SU-DHL-6 (cell line): ENCODE results near the gene ADAMTS4.
"Not testable (repeated sequence)": the region's sequence is repeated elsewhere in the genome, so short reads cannot be mapped to it uniquely, and the experiment has no call there.

ENCODE experiments used
- H2AFZ ChIP-seq: fragments of 200-600 bp; sonication (generic); 2 replicates; pipeline ENCODE4 v1.6.1; 2014; ENCODE audit warnings: low read depth, mild to moderate bottlenecking, moderate library complexity, mixed read lengths, antibody characterized with exemption, low read length; ENCODE audit not compliant: severe bottlenecking
- H3F3A ChIP-seq: fragments of 200-600 bp; shearing (Covaris generic); 2 replicates; pipeline ENCODE4 v1.6.0; 2016; ENCODE audit warnings: antibody characterized with exemption, mild to moderate bottlenecking; ENCODE audit not compliant: insufficient read depth
- H3K27ac ChIP-seq: fragments of 200-600 bp; sonication (generic); 2 replicates; pipeline ENCODE4 v1.5.1; 2016; ENCODE audit warnings: low read depth, mild to moderate bottlenecking, low read length, moderate library complexity, mixed read lengths
- H3K27me3 ChIP-seq: fragments of 200-600 bp; sonication (generic), shearing (Covaris generic); 2 replicates; pipeline ENCODE4 v1.6.0; 2014; ENCODE audit warnings: mild to moderate bottlenecking, low read length
- H3K36me3 ChIP-seq: fragments of 200-600 bp; sonication (generic); 2 replicates; pipeline ENCODE4 v1.6.1; 2014; ENCODE audit warnings: mild to moderate bottlenecking, low read length, mixed read lengths
- H3K4me2 ChIP-seq: fragments of 300-600, 200-600 bp; shearing (Covaris generic), sonication (generic); 2 replicates; pipeline ENCODE4 v1.6.0; 2014; ENCODE audit warnings: low read length, low read depth, mild to moderate bottlenecking; ENCODE audit not compliant: poor library complexity, severe bottlenecking
- H3K4me3 ChIP-seq: fragments of 200-600 bp; sonication (generic); 2 replicates; pipeline ENCODE4 v1.5.1; 2014; ENCODE audit warnings: antibody characterized with exemption, low read length, mild to moderate bottlenecking, mixed read lengths; ENCODE audit not compliant: insufficient read depth, poor library complexity, severe bottlenecking
- H3K79me2 ChIP-seq: fragments of 200-600 bp; sonication (generic); 2 replicates; pipeline ENCODE4 v1.6.1; 2014; ENCODE audit warnings: mild to moderate bottlenecking, low read length, moderate library complexity; ENCODE audit not compliant: insufficient read depth
- H3K9ac ChIP-seq: fragments of 200-600 bp; sonication (generic); 2 replicates; pipeline ENCODE4 v1.7.0; 2014; ENCODE audit warnings: mild to moderate bottlenecking, low read length
- H3K9me2 ChIP-seq: fragments of 200-600 bp; sonication (generic); replicated peaks from 2 replicates; pipeline ENCODE4 v1.6.1; 2014; ENCODE audit warnings: low read length; ENCODE audit not compliant: insufficient read depth
- H3K9me3 ChIP-seq: fragments of 200-600 bp; sonication (generic); 2 replicates; pipeline ENCODE4 v1.6.1; 2014; ENCODE audit warnings: low read length, mixed read lengths; ENCODE audit not compliant: insufficient read depth
- H4K20me1 ChIP-seq: fragments of 200-600 bp; sonication (generic); 2 replicates; pipeline ENCODE4 v1.6.1; 2014; ENCODE audit warnings: low read depth, mild to moderate bottlenecking, antibody characterized with exemption, low read length, moderate library complexity, mixed read lengths
- EZH2phosphoT487 ChIP-seq: fragments of 200-600 bp; sonication (generic), shearing (Covaris generic); conservative IDR thresholded peaks from 2 replicates; pipeline ENCODE4 v1.6.1; 2018; ENCODE audit warnings: mild to moderate bottlenecking, antibody characterized with exemption, low read length, moderate library complexity, mixed read lengths
- TF ChIP-seq, protein P1 (sequence below): fragments of 200-600 bp; sonication (generic); IDR thresholded peaks from one replicate; pipeline ENCODE4 v1.5.1; 2017; ENCODE audit warnings: antibody characterized with exemption, mild to moderate bottlenecking, low read length, moderate library complexity; ENCODE audit not compliant: insufficient read depth, poor library complexity, severe bottlenecking

Gene ADAMTS4

GRCh38 chr1:161226320-161226711 lies 27.5 kb upstream of the ADAMTS4 start:
- Histone ChIP-seq H3K27me3 (no peaks in the 10 kb centered on the region), H3F3A (no peaks in the 10 kb centered on the region), H3K9ac (peak overlapping the region; percentile 66), H3K4me2 (peak overlapping the region; percentile 78), H2AFZ (peak overlapping the region; percentile 58), H3K36me3 (no peaks in the 10 kb centered on the region), H3K4me3 (peak overlapping the region; percentile 67), H3K9me3 (no peaks in the 10 kb centered on the region), H3K9me2 (no peaks in the 10 kb centered on the region), H4K20me1 (no peaks in the 10 kb centered on the region), H3K27ac (peak overlapping the region; percentile 7; the same call in 1 of the 2 replicates), H3K79me2 (no peaks in the 10 kb centered on the region)
- TF ChIP-seq, protein P1, sequence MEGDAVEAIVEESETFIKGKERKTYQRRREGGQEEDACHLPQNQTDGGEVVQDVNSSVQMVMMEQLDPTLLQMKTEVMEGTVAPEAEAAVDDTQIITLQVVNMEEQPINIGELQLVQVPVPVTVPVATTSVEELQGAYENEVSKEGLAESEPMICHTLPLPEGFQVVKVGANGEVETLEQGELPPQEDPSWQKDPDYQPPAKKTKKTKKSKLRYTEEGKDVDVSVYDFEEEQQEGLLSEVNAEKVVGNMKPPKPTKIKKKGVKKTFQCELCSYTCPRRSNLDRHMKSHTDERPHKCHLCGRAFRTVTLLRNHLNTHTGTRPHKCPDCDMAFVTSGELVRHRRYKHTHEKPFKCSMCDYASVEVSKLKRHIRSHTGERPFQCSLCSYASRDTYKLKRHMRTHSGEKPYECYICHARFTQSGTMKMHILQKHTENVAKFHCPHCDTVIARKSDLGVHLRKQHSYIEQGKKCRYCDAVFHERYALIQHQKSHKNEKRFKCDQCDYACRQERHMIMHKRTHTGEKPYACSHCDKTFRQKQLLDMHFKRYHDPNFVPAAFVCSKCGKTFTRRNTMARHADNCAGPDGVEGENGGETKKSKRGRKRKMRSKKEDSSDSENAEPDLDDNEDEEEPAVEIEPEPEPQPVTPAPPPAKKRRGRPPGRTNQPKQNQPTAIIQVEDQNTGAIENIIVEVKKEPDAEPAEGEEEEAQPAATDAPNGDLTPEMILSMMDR, result no peak

- Histone ChIP-seq H3K4me2 (peak within 1 kb of the TSS; percentile 78), H3K4me3 (peak within 1 kb of the TSS; percentile 67), H3K27ac (peak within 1 kb of the TSS; percentile 7; the same call in 1 of the 2 replicates), H3K9me2 (no peaks in the 10 kb centered on the region), H4K20me1 (no peaks in the 10 kb centered on the region), H3F3A (no peaks in the 10 kb centered on the region), H3K36me3 (no peaks in the 10 kb centered on the region), H3K9me3 (no peaks in the 10 kb centered on the region), H3K27me3 (no peaks in the 10 kb centered on the region), H3K9ac (peak within 1 kb of the TSS; percentile 66), H2AFZ (peak within 1 kb of the TSS; percentile 97), H3K79me2 (no peaks in the 10 kb centered on the region)
- TF ChIP-seq EZH2phosphoT487, result no peak
- TF ChIP-seq, protein P1, result peak; percentile 81
Observed at GRCh38 chr1:161225534-161226319, 26.9 kb upstream of the ADAMTS4 start, which contains the start of gene TOMM40L. TOMM40L (plus strand) TSS chr1:161226060; CDS start chr1:161226490, 430 bp downstream.

GRCh38 chr1:161225178-161225533 lies 26.3 kb upstream of the ADAMTS4 start:
- H3K36me3 ChIP-seq, result no peaks in the 10 kb centered on the region
- H2AFZ ChIP-seq, result peak overlapping the region; percentile 97
- no peaks in the 10 kb centered on the region for H3K27me3 ChIP-seq
- H3K9ac ChIP-seq, result no peak overlapping the region
- H4K20me1 ChIP-seq, result no peaks in the 10 kb centered on the region
- no peak overlapping the region for H3K4me3 ChIP-seq
- H3F3A ChIP-seq, result no peaks in the 10 kb centered on the region
- H3K79me2 ChIP-seq, result no peaks in the 10 kb centered on the region
- no peaks in the 10 kb centered on the region for H3K9me2 ChIP-seq
- no peak overlapping the region for H3K27ac ChIP-seq
- peak overlapping the region; percentile 30 for H3K4me2 ChIP-seq
- TF ChIP-seq, protein P1, result no peak
- no peak for TF ChIP-seq EZH2phosphoT487
- H3K9me3 ChIP-seq, result no peaks in the 10 kb centered on the region

DNA sequence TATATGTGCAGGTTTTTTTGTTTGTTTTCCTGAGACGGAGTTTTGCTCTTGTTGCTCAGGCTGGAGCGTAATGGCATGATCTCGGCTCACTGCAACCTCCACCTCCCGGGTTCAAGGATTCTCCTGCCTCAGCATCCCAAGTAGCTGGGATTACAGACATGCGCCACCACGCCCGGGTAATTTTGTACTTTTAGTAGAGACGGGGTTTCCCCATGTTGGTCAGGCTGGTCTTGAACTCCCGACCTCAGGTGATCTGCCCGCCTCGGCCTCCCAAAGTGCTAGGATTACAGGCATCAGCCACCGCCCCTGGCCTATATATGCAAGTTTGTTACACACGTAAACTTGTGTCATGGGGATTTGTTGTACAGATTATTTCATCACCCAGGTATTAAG lies 25.8 kb upstream of the ADAMTS4 start:
- H3K36me3 ChIP-seq, H4K20me1 ChIP-seq, H2AFZ ChIP-seq, H3F3A ChIP-seq, H3K9me3 ChIP-seq, H3K27ac ChIP-seq, H3K27me3 ChIP-seq, H3K4me2 ChIP-seq, H3K9ac ChIP-seq, H3K9me2 ChIP-seq, H3K4me3 ChIP-seq, H3K79me2 ChIP-seq: not testable (repeated sequence)
